ENCODE measurements around the gene PIK3R5.

DNA sequence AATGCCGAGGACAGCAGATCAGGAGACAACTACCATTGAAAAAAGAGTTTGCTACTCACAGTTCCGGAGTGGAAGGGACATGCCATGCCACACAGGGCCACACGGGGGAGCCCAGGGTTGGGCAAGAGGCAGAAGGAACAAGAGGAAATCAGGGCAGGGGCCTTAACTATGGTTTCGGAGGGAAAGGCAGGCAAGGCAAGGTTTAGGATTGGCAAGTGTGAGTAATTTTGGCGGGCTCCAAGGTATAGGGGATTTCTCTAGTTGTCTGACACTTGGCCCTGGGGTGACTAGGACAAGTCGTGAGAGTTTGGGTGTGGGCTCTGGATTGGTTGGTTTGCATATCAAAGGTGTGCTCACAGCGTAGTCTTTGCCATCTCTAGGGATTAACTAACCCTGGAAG, 28.8 kb upstream of the PIK3R5 start:
- TF ChIP-seq POLR2A (IDR thresholded peaks at IDR 0.05) = no peak
- TF ChIP-seq, protein P1, sequence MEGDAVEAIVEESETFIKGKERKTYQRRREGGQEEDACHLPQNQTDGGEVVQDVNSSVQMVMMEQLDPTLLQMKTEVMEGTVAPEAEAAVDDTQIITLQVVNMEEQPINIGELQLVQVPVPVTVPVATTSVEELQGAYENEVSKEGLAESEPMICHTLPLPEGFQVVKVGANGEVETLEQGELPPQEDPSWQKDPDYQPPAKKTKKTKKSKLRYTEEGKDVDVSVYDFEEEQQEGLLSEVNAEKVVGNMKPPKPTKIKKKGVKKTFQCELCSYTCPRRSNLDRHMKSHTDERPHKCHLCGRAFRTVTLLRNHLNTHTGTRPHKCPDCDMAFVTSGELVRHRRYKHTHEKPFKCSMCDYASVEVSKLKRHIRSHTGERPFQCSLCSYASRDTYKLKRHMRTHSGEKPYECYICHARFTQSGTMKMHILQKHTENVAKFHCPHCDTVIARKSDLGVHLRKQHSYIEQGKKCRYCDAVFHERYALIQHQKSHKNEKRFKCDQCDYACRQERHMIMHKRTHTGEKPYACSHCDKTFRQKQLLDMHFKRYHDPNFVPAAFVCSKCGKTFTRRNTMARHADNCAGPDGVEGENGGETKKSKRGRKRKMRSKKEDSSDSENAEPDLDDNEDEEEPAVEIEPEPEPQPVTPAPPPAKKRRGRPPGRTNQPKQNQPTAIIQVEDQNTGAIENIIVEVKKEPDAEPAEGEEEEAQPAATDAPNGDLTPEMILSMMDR (IDR thresholded peaks at IDR 0.05) = peak in 3 of 4 experiments; percentile 34 to 65 (median 42)

All from prostate gland (tissue), 2 donors.